Adrenal gland (tissue), 12 donors: ENCODE measurements around the gene RAPGEF2. TPM values are rescaled to one million over a fixed set of nuclear protein-coding genes. Genes with fewer than 3 reads are reported as not detected.

ENCODE experiments used
- DNase-seq, 7 donors: peaks; one replicate each; pipeline ENCODE4 v3.0.0-alpha.2; 2019 to 2020
- H3K27ac ChIP-seq, 5 donors: fragments of 200-600 bp; sonication (generic) in 4 of 5; 1 replicate in 3 of 5; 2 replicates in 2 of 5; pipeline versions ENCODE4 v1.5.1 to v1.8.0; 2016 to 2020; ENCODE audit warnings: mild to moderate bottlenecking in 1 of 5
- H3K27me3 ChIP-seq: fragments of 200-600 bp; 2 replicates; pipeline ENCODE4 v1.8.0; 2021
- H3K36me3 ChIP-seq, 2 donors: fragments of 200-600 bp; replicated peaks in 1 of 2; 1 replicate in 1 of 2; 2 replicates in 1 of 2; pipeline versions ENCODE4 v1.5.1 to v1.8.0; 2018 to 2022
- H3K4me1 ChIP-seq, 2 donors: fragments of 200-600 bp; replicated peaks in 1 of 2; 1 replicate in 1 of 2; 2 replicates in 1 of 2; pipeline versions ENCODE4 v1.5.1 to v1.8.0; 2018 to 2021
- H3K4me3 ChIP-seq, 4 donors: fragments of 200-600 bp; sonication (generic) in 3 of 4; one replicate each; pipeline ENCODE4 v1.5.1; 2016 to 2018
- H3K9me3 ChIP-seq, 3 donors: fragments of 200-600 bp; sonication (generic) in 1 of 3; replicated peaks in 1 of 3; 1 replicate in 2 of 3; 2 replicates in 1 of 3; pipeline versions ENCODE4 v1.5.1 to v1.8.0; 2016 to 2021
- CTCF ChIP-seq, 6 experiments: fragments of 450-650 bp in 4 of 6; fragments of 200-600 bp in 2 of 6; sonication (generic) in 1 of 6; IDR thresholded peaks; 1 replicate in 5 of 6; 2 replicates in 1 of 6; pipeline versions ENCODE4 v1.5.1 to v1.8.0; 2016 to 2021; ENCODE audit warnings: antibody characterized with exemption in 6 of 6, mild to moderate bottlenecking in 2 of 6, moderate library complexity in 1 of 6
- POLR2A ChIP-seq, 2 donors: fragments of 450-650 bp; IDR thresholded peaks; one replicate each; pipeline ENCODE4 v1.6.1; 2017; ENCODE audit warnings: antibody characterized with exemption in 2 of 2, mild to moderate bottlenecking in 2 of 2, moderate library complexity in 1 of 2
- WGBS, 4 donors: extraction: QIAGEN DNeasy Blood & Tissue Kit in 2 of 4; methylation state at CpG; one replicate each; pipeline versions ENCODE4 v1.1.5 to v1.1.7; 2013 to 2017; 5-methylcytosine and 5-hydroxymethylcytosine counted together
- intact Hi-C, 2 donors: fragments of 100-400 bp; cut with DNase I; formaldehyde crosslinking; loops; one replicate each; pipeline versions ENCODE4 v1.14.1 to v1.15.0; 2022 to 2023
- polyA plus RNA-seq, 3 donors: library from polyadenylated mRNA; stranded (reverse); fragments of 200-250 nt in 2 of 3; fragments of 350-450 nt in 1 of 3; fragmentation: Illumina TruSeq in 1 of 3; extraction: RNeasy Lipid Tissue Mini Kit (QIAGEN cat#74804) in 1 of 3; gene quantifications; one replicate each; pipeline ENCODE4 v1.2.3, GENCODE V29; 2013 to 2014
- total RNA-seq, 9 donors: library from RNA; depleted of rRNA in 4 of 9; stranded (reverse); fragments of >200 nt in 4 of 9; fragments of 120-200 nt in 1 of 9; fragmentation: NEBNext Ultra II Directional in 1 of 9; extraction: Animal tissue kit (Norgen Biotek cat#: 25700) in 1 of 9; gene quantifications; one replicate each; pipeline versions ENCODE4 v1.1.0 to v1.2.4, GENCODE V29; 2013 to 2023
- donor health status: healthy with polysubstance abuse.
- donor health status: Bipolar disorder and iron deficiency.
- donor health status: DM: yes; HTN: yes; CAD: no.
- donor health status: DM: no; HTN: no; CAD: no.
- donor health status: DM: no; HTN: no; CAD: no.
- donor health status: DM: yes; HTN: yes; CAD: no.

RAPGEF2 gene
- total and polyA plus RNA-seq, 12 donors = 5.2 to 53.9 (median 25.3) TPM

GRCh38 chr4:159185591-159186023, 82.7 kb downstream of the RAPGEF2 start:
- intact Hi-C loops = loop anchor here in 1 of 2 donors (5.0 kb wide), 1 partner anchor 463 kb away; the partner anchor contains the start of gene PPID

GRCh38 chr4:159188646-159189045, 85.8 kb downstream of the RAPGEF2 start:
- Histone ChIP-seq H3K4me3 (no peak overlapping the region), H3K27ac (no peak overlapping the region), H3K36me3 (no peaks in the 10 kb centered on the region), H3K27me3 (no peaks in the 10 kb centered on the region), H3K9me3 (no peaks in the 10 kb centered on the region), H3K4me1 (no peaks in the 10 kb centered on the region)
- TF ChIP-seq POLR2A (IDR thresholded peaks at IDR 0.05) (no peak), CTCF (IDR thresholded peaks at IDR 0.05) (no peak)
- WGBS, 4 donors = 90 to 97% (median 93%) methylated on average over 1 of the region's 1 CpG
- intact Hi-C loops = loop anchor here in 1 of 2 donors (5.0 kb wide), 1 partner anchor 466 kb away; the partner anchor contains the start of gene PPID
- no peak for DNase-seq

More at GRCh38 chr4:159185591-159186023, 82.7 kb downstream of the RAPGEF2 start:
- H3K9me3 ChIP-seq = no peaks in the 10 kb centered on the region
- no peaks in the 10 kb centered on the region for H3K27me3 ChIP-seq
- H3K4me3 ChIP-seq = no peak overlapping the region
- 77 to 83% (median 78%) methylated on average over 1 of the region's 1 CpG for WGBS, 4 donors
- H3K36me3 ChIP-seq = no peaks in the 10 kb centered on the region
- peaks cover 0 to 8% of the 10 kb centered on the region in 2 donors for H3K4me1 ChIP-seq
- H3K27ac ChIP-seq = no peak overlapping the region
- DNase-seq = no peak
- no peak for TF ChIP-seq CTCF (IDR thresholded peaks at IDR 0.05)
- no peak for TF ChIP-seq POLR2A (IDR thresholded peaks at IDR 0.05)

- DNase-seq = no peak
- no peak overlapping the region for H3K27ac ChIP-seq
- no peak overlapping the region for H3K4me3 ChIP-seq
- TF ChIP-seq POLR2A (IDR thresholded peaks at IDR 0.05) (no peak), CTCF (IDR thresholded peaks at IDR 0.05) (no peak)
- WGBS, 4 donors = 92 to 96% (median 95%) methylated on average over 2 of the region's 2 CpGs
- no peaks in the 10 kb centered on the region for H3K9me3 ChIP-seq
- no peaks in the 10 kb centered on the region for H3K4me1 ChIP-seq
- H3K36me3 ChIP-seq = no peaks in the 10 kb centered on the region
- H3K27me3 ChIP-seq = no peaks in the 10 kb centered on the region
- intact Hi-C loops = no loop called here
These were observed 87.8 kb downstream of the RAPGEF2 start for GRCh38 chr4:159190651-159191050.

- H3K36me3 ChIP-seq = no peaks in the 10 kb centered on the region
- no peaks in the 10 kb centered on the region for H3K9me3 ChIP-seq
- TF ChIP-seq POLR2A (IDR thresholded peaks at IDR 0.05) (no peak), CTCF (IDR thresholded peaks at IDR 0.05) (peak in 3 of 6 experiments; percentile 22 to 28 (median 25))
- H3K4me3 ChIP-seq = no peak overlapping the region
- intact Hi-C loops = no loop called here
- H3K4me1 ChIP-seq = no peaks in the 10 kb centered on the region
- H3K27me3 ChIP-seq = no peaks in the 10 kb centered on the region
- DNase-seq = no peak
- H3K27ac ChIP-seq = no peak overlapping the region
- 85 to 94% (median 88%) methylated on average over 5 of the region's 5 CpGs for WGBS, 4 donors
These were observed 89.1 kb downstream of the RAPGEF2 start for GRCh38 chr4:159191989-159192388.
